B cell (primary cell): ENCODE data around the gene SOX18. TPM values are rescaled to one million over a fixed set of nuclear protein-coding genes. Genes with fewer than 3 reads are reported as not detected.

Experiments used
- ATAC-seq: fragments of 200-7000 bp; cut with Tn5 transposase; one replicate; pipeline ENCODE4 v1.10.0; 2021; ENCODE audit warnings: low read depth, mild to moderate bottlenecking, moderate number of reproducible peaks, moderate library complexity
- CTCF ChIA-PET: fragments of 350-600 bp; sonication (Branson Sonifier 250); formaldehyde crosslinking; loops from one replicate; lab custom pipeline; 2021; ENCODE audit warnings: antibody characterized with exemption, inconsistent platforms; lab: Charles Lee
- POLR2A ChIA-PET: fragments of 350-600 bp; sonication (Branson Sonifier 250); formaldehyde crosslinking; loops from one replicate; lab custom pipeline; 2021; ENCODE audit warnings: antibody characterized with exemption; lab: Charles Lee
- DNase-seq: peaks from one replicate; pipeline ENCODE4 v3.0.0; 2013
- H2AFZ ChIP-seq: 2 replicates; pipeline ENCODE4 v1.6.1; 2012; ENCODE audit warnings: mild to moderate bottlenecking, low read depth, low read length; ENCODE audit not compliant: insufficient read depth, poor library complexity, severe bottlenecking
- H3K27ac ChIP-seq, 2 donors: 1 replicate in 1 of 2; 2 replicates in 1 of 2; pipeline ENCODE4 v1.5.1; 2012 to 2013; ENCODE audit warnings: low read length in 2 of 2, mild to moderate bottlenecking in 2 of 2, moderate library complexity in 1 of 2
- H3K27me3 ChIP-seq, 4 experiments: fragments of 200-600 bp in 1 of 4; sonication (generic) in 1 of 4; replicated peaks in 1 of 4; 1 replicate in 2 of 4; 2 replicates in 2 of 4; pipeline versions ENCODE4 v1.6.1 to v1.7.0; 2013 to 2016; ENCODE audit warnings: low read length in 3 of 4, mild to moderate bottlenecking in 2 of 4, mixed read lengths in 1 of 4, moderate library complexity in 1 of 4; ENCODE audit not compliant: insufficient read depth in 4 of 4, control insufficient read depth in 3 of 4; ENCODE audit errors: control extremely low read depth in 1 of 4
- H3K36me3 ChIP-seq, 2 experiments: replicated peaks in 1 of 2; 1 replicate in 1 of 2; 2 replicates in 1 of 2; pipeline versions ENCODE4 v1.6.1 to v1.7.1; 2013; ENCODE audit warnings: low read length in 1 of 2; ENCODE audit not compliant: insufficient read depth in 2 of 2, control insufficient read depth in 1 of 2; ENCODE audit errors: control extremely low read depth in 1 of 2, extremely low read depth in 1 of 2
- H3K4me1 ChIP-seq, 2 donors: fragments of 200-600 bp in 1 of 2; sonication (generic) in 1 of 2; 1 replicate in 1 of 2; 2 replicates in 1 of 2; pipeline versions ENCODE4 v1.5.1 to v1.6.1; 2013 to 2017; ENCODE audit warnings: low read length in 2 of 2; ENCODE audit not compliant: control insufficient read depth in 2 of 2, insufficient read depth in 2 of 2
- H3K4me2 ChIP-seq: replicated peaks from 2 replicates; pipeline ENCODE3; 2012; ENCODE audit warnings: mild to moderate bottlenecking, low read depth, low read length; ENCODE audit not compliant: poor library complexity, severe bottlenecking
- H3K4me3 ChIP-seq, 5 experiments: fragments of 200-600 bp in 1 of 5; sonication (generic) in 1 of 5; 1 replicate in 3 of 5; 2 replicates in 2 of 5; pipeline versions ENCODE4 v1.5.1 to v1.7.0; 2011 to 2016; ENCODE audit warnings: low read length in 4 of 5, mild to moderate bottlenecking in 4 of 5, low read depth in 2 of 5, control low read depth in 1 of 5, moderate library complexity in 1 of 5; ENCODE audit not compliant: insufficient read depth in 1 of 5; ENCODE audit errors: control extremely low read depth in 1 of 5, extremely low read depth in 1 of 5
- H3K79me2 ChIP-seq: fragments of 200-600 bp; sonication (generic); one replicate; pipeline ENCODE4 v1.6.0; 2016; ENCODE audit warnings: low read length; ENCODE audit not compliant: control insufficient read depth, insufficient read depth
- H3K9ac ChIP-seq: fragments of 200-600 bp; sonication (generic); 2 replicates; pipeline ENCODE4 v1.6.1; 2017; ENCODE audit warnings: mild to moderate bottlenecking, low read length, moderate library complexity
- H3K9me3 ChIP-seq, 3 donors: one replicate each; pipeline versions ENCODE4 v1.6.1 to v1.7.1; 2013; ENCODE audit warnings: low read length in 2 of 3; ENCODE audit not compliant: control insufficient read depth in 2 of 3, insufficient read depth in 1 of 3; ENCODE audit errors: control extremely low read depth in 1 of 3
- H4K20me1 ChIP-seq: 2 replicates; pipeline ENCODE4 v1.6.0; 2012; ENCODE audit warnings: mild to moderate bottlenecking, low read length; ENCODE audit not compliant: insufficient read depth, control insufficient read depth, poor library complexity, severe bottlenecking
- H3K27ac Mint-ChIP-seq: one replicate; pipeline ENCODE4 v1.8.0; 2021; ENCODE audit warnings: mixed read lengths
- H3K27me3 Mint-ChIP-seq: one replicate; pipeline ENCODE4 v1.8.0; 2021; ENCODE audit warnings: mixed read lengths
- H3K4me1 Mint-ChIP-seq: one replicate; pipeline ENCODE4 v1.8.0; 2021; ENCODE audit warnings: mixed read lengths
- H3K4me3 Mint-ChIP-seq: one replicate; pipeline ENCODE4 v1.8.0; 2021; ENCODE audit warnings: mixed read lengths
- H3K9me3 Mint-ChIP-seq: one replicate; pipeline ENCODE4 v1.8.0; 2022; ENCODE audit warnings: mixed read lengths; ENCODE audit not compliant: insufficient read depth
- EZH2 ChIP-seq: IDR thresholded peaks from 2 replicates; pipeline ENCODE4 v1.6.1; 2012; ENCODE audit warnings: borderline replicate concordance, low read depth, mild to moderate bottlenecking, moderate library complexity, low read length; ENCODE audit not compliant: insufficient read depth, poor library complexity, severe bottlenecking
- WGBS: methylation state at CpG from one replicate; pipeline ENCODE4 v1.1.5; 2013; ENCODE audit warnings: missing lambda C conversion rate; ENCODE audit not compliant: insufficient coverage; 5-methylcytosine and 5-hydroxymethylcytosine counted together
- intact Hi-C: fragments of 100-400 bp; cut with micrococcal nuclease; formaldehyde crosslinking; loops from one replicate; pipeline ENCODE4 v1.10.0; 2022
- polyA plus RNA-seq: library from polyadenylated mRNA; depleted of rRNA; stranded (reverse); fragments of >200 nt; gene quantifications from 2 replicates; pipeline ENCODE4 v1.2.3, GENCODE V29; 2012
- total RNA-seq, 2 donors: library from RNA; stranded (reverse); fragments of 120-200 nt in 1 of 2; gene quantifications; 1 replicate in 1 of 2; 2 replicates in 1 of 2; pipeline versions ENCODE4 v1.2.3 to v1.2.4, GENCODE V29; 2013 to 2022
- TF ChIP-seq, protein P1 (sequence below): fragments of 200-600 bp; IDR thresholded peaks from one replicate; pipeline ENCODE4 v1.8.0; 2022; ENCODE audit warnings: antibody characterized with exemption, mild to moderate bottlenecking

SOX18 gene
- total and polyA plus RNA-seq, 2 donors (not counting 1 experiment from before 2014, with no cell fraction given), result not detected

GRCh38 chr20:64065062-64065973 lies 15.9 kb upstream of the SOX18 start:
- Histone ChIP-seq H3K9ac (no peak overlapping the region), H3K36me3 (no peaks in the 10 kb centered on the region), H3K4me1 (peaks cover 56 to 78% of the 10 kb centered on the region in 2 donors), H3K79me2 (peaks cover 27% of the 10 kb centered on the region), H4K20me1 (peaks cover 15% of the 10 kb centered on the region), H3K4me3 (no peak overlapping the region), H3K9me3 (no peaks in the 10 kb centered on the region), H3K27ac (peak overlapping the region; percentile 40 to 55), H3K27me3 (no peaks in the 10 kb centered on the region), H3K4me2 (peak overlapping the region; percentile 98), H2AFZ (no peak overlapping the region)
- peaks cover 53% of the 10 kb centered on the region for H3K4me1 Mint-ChIP-seq
- ATAC-seq (peak; percentile 12), DNase-seq (peak; percentile 60)
- H3K27ac Mint-ChIP-seq, result peak overlapping the region; percentile 95
- WGBS, result 24% methylated on average over 27 of the region's 27 CpGs
- no peaks in the 10 kb centered on the region for H3K27me3 Mint-ChIP-seq
- no peaks in the 10 kb centered on the region for H3K9me3 Mint-ChIP-seq
- TF ChIP-seq, protein P1, sequence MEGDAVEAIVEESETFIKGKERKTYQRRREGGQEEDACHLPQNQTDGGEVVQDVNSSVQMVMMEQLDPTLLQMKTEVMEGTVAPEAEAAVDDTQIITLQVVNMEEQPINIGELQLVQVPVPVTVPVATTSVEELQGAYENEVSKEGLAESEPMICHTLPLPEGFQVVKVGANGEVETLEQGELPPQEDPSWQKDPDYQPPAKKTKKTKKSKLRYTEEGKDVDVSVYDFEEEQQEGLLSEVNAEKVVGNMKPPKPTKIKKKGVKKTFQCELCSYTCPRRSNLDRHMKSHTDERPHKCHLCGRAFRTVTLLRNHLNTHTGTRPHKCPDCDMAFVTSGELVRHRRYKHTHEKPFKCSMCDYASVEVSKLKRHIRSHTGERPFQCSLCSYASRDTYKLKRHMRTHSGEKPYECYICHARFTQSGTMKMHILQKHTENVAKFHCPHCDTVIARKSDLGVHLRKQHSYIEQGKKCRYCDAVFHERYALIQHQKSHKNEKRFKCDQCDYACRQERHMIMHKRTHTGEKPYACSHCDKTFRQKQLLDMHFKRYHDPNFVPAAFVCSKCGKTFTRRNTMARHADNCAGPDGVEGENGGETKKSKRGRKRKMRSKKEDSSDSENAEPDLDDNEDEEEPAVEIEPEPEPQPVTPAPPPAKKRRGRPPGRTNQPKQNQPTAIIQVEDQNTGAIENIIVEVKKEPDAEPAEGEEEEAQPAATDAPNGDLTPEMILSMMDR, result no peak
- TF ChIP-seq EZH2, result no peak
- ChIA-PET CTCF (interaction anchor here (0.7 to 3.2 kb wide), 10 partner anchors 8 to 155 kb away, joined by 3 to 14 read pairs (median 4); partner anchors contain the start of genes LKAAEAR1, NPBWR2, OPRL1 and RGS19), POLR2A (interaction anchor here (0.8 to 4.2 kb wide), 3 partner anchors 13 to 85 kb away, joined by 3 to 55 read pairs (median 4); partner anchors contain the start of genes OPRL1, PRPF6, RGS19 and SAMD10)
- intact Hi-C loops, result no loop called here
- H3K4me3 Mint-ChIP-seq, result peak overlapping the region; percentile 88
